Suprapubic skin (tissue), 4 donors: ENCODE results near the gene PACRG.

ENCODE experiments used
- CTCF ChIP-seq, 2 donors: fragments of 200-600 bp in 1 of 2; fragments of 450-650 bp in 1 of 2; sonication (generic) in 1 of 2; IDR thresholded peaks; one replicate each; pipeline ENCODE4 v1.5.1; 2016 to 2019; ENCODE audit warnings: antibody characterized with exemption in 2 of 2, mild to moderate bottlenecking in 1 of 2, moderate library complexity in 1 of 2
- EP300 ChIP-seq: sonication (generic); formaldehyde crosslinking; IDR thresholded peaks from one replicate; pipeline ENCODE4 v1.6.1; 2017; ENCODE audit warnings: antibody characterized with exemption
- POLR2A ChIP-seq, 2 donors: fragments of 450-650 bp; IDR thresholded peaks; one replicate each; pipeline ENCODE4 v1.6.1; 2017; ENCODE audit warnings: antibody characterized with exemption in 2 of 2, mild to moderate bottlenecking in 2 of 2, moderate library complexity in 2 of 2
- POLR2AphosphoS5 ChIP-seq, 3 donors: sonication (generic); formaldehyde crosslinking; IDR thresholded peaks; one replicate each; pipeline ENCODE4 v1.6.1; 2017; ENCODE audit warnings: antibody characterized with exemption in 3 of 3

- TF ChIP-seq CTCF (IDR thresholded peaks at IDR 0.05) = no peak
- TF ChIP-seq POLR2A (IDR thresholded peaks at IDR 0.05) = no peak
- TF ChIP-seq POLR2AphosphoS5 (IDR thresholded peaks at IDR 0.05) = no peak
- TF ChIP-seq EP300 = no peak
Measured at GRCh38 chr6:163080228-163080627, 352.5 kb downstream of the PACRG start.
